Panc1 (cell line): ENCODE data around the gene MYO16. TPM values are rescaled to one million over a fixed set of nuclear protein-coding genes. Genes with fewer than 3 reads are reported as not detected.

ENCODE experiments used
- ATAC-seq: fragments of 200-7000 bp; cut with Tn5 transposase; 2 replicates; pipeline ENCODE4 v1.9.1; 2020; ENCODE audit warnings: mild to moderate bottlenecking, moderate library complexity
- BruUV-seq: library from RNA; stranded (reverse); fragments of 400-500 nt; replicated peaks from 2 replicates; lab custom pipeline; 2021; lab: Mats Ljungman, UMichigan
- CTCF ChIA-PET: fragments of 300-600 bp; sonication (Branson Sonifier 250); formaldehyde crosslinking; loops from one replicate; lab custom pipeline; 2022; ENCODE audit warnings: antibody characterized with exemption; lab: Charles Lee
- POLR2A ChIA-PET: fragments of 300-600 bp; sonication (Branson Sonifier 250); formaldehyde crosslinking; loops from one replicate; lab custom pipeline; 2022; ENCODE audit warnings: antibody characterized with exemption; lab: Charles Lee
- DNase-seq: peaks from one replicate; pipeline ENCODE4 v3.0.0-alpha.2; 2010; ENCODE audit warnings: low read depth, low spot score
- H3K27ac ChIP-seq: 2 replicates; pipeline ENCODE4 v1.5.1; 2011; ENCODE audit warnings: mild to moderate bottlenecking, low read length, inconsistent platforms
- H3K27me3 ChIP-seq: fragments of 200-500 bp; sonication (Bioruptor generic); 2 replicates; pipeline ENCODE4 v1.6.0; 2014; ENCODE audit warnings: low read length, inconsistent platforms; ENCODE audit not compliant: control insufficient read depth, insufficient read depth
- H3K36me3 ChIP-seq: fragments of 200-500 bp; sonication (Bioruptor generic); 2 replicates; pipeline ENCODE4 v1.5.1; 2014; ENCODE audit warnings: inconsistent platforms, mild to moderate bottlenecking, low read length, moderate library complexity; ENCODE audit not compliant: control insufficient read depth, insufficient read depth
- H3K4me1 ChIP-seq: 2 replicates; pipeline ENCODE4 v1.5.1; 2011; ENCODE audit warnings: inconsistent platforms, mild to moderate bottlenecking, low read length, moderate library complexity; ENCODE audit not compliant: control insufficient read depth, insufficient read depth
- H3K4me3 ChIP-seq, 2 experiments: 2 replicates each; pipeline ENCODE4 v1.5.1; 2011 to 2012; ENCODE audit warnings: low read depth in 2 of 2, low read length in 2 of 2, mild to moderate bottlenecking in 2 of 2, inconsistent platforms in 1 of 2, moderate library complexity in 1 of 2
- H3K9me3 ChIP-seq: fragments of 200-500 bp; sonication (Bioruptor generic); 2 replicates; pipeline ENCODE4 v1.5.1; 2014; ENCODE audit warnings: low read depth, mild to moderate bottlenecking, inconsistent platforms, low read length, moderate library complexity; ENCODE audit not compliant: control insufficient read depth, insufficient read depth
- CTCF ChIP-seq: fragments of 450-650 bp; IDR thresholded peaks from 2 replicates; pipeline ENCODE4 v1.5.1; 2017; ENCODE audit warnings: mild to moderate bottlenecking
- POLR2AphosphoS5 ChIP-seq: IDR thresholded peaks from 2 replicates; pipeline ENCODE4 v1.6.1; 2012; ENCODE audit warnings: mild to moderate bottlenecking, low read depth, low read length, moderate library complexity
- SIN3A ChIP-seq: IDR thresholded peaks from 2 replicates; pipeline ENCODE4 v1.6.1; 2012; ENCODE audit warnings: low read depth, mild to moderate bottlenecking, low read length, moderate library complexity, borderline replicate concordance; ENCODE audit not compliant: insufficient read depth
- TCF7L2 ChIP-seq: IDR thresholded peaks from 2 replicates; pipeline ENCODE4 v1.6.1; 2011; ENCODE audit warnings: mild to moderate bottlenecking, low read depth, low read length, inconsistent platforms
- in situ Hi-C: cut with HindIII; loops from 2 replicates; pipeline ENCODE4 v1.10.0; 2016; ENCODE audit warnings: low sequenced_read_pairs, low pct_unique_long_range_greater_than_20kb
- intact Hi-C: fragments of 100-400 bp; cut with micrococcal nuclease; formaldehyde crosslinking; loops from one replicate; pipeline ENCODE4 v1.10.0; 2022; ENCODE audit not compliant: unreplicated experiment
- total RNA-seq: library from RNA; stranded (reverse); gene quantifications from one replicate; pipeline ENCODE4 v1.2.1, GENCODE V29; 2021; ENCODE audit not compliant: unreplicated experiment
- TF ChIP-seq, protein P1 (sequence below), 2 experiments: IDR thresholded peaks; 2 replicates each; pipeline ENCODE4 v1.6.1; 2011 to 2012; ENCODE audit warnings: low read depth in 2 of 2, control low read depth in 1 of 2, low read length in 1 of 2, mild to moderate bottlenecking in 1 of 2, moderate library complexity in 1 of 2; ENCODE audit not compliant: insufficient read depth in 1 of 2

MYO16 gene
- total RNA-seq, 1 experiment from 2014 or later = 0.08 TPM

DNA sequence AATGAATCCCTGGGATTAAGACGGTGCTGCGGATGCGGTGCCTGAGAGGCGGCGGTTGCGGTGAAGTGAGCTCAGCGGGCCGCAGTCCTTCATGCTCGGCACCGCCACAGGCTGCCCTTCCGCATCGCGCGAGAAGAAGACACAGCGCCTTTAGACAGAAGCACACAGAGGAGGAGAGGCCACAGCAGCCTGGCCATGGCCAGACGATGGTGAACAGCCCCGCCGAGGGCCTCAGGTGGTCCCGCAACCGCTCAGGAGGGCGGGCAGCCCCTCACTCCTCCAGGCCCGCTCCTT is 459.2 kb downstream of the MYO16 start:
- Histone ChIP-seq H3K4me3 (no peak overlapping the region), H3K9me3 (no peaks in the 10 kb centered on the region), H3K27ac (no peak overlapping the region), H3K27me3 (no peaks in the 10 kb centered on the region), H3K36me3 (no peaks in the 10 kb centered on the region), H3K4me1 (no peaks in the 10 kb centered on the region)
- ATAC-seq (no peak), DNase-seq (no peak)
- in situ Hi-C loops = no loop called here
- intact Hi-C loops = no loop called here
- TF ChIP-seq, protein P1, sequence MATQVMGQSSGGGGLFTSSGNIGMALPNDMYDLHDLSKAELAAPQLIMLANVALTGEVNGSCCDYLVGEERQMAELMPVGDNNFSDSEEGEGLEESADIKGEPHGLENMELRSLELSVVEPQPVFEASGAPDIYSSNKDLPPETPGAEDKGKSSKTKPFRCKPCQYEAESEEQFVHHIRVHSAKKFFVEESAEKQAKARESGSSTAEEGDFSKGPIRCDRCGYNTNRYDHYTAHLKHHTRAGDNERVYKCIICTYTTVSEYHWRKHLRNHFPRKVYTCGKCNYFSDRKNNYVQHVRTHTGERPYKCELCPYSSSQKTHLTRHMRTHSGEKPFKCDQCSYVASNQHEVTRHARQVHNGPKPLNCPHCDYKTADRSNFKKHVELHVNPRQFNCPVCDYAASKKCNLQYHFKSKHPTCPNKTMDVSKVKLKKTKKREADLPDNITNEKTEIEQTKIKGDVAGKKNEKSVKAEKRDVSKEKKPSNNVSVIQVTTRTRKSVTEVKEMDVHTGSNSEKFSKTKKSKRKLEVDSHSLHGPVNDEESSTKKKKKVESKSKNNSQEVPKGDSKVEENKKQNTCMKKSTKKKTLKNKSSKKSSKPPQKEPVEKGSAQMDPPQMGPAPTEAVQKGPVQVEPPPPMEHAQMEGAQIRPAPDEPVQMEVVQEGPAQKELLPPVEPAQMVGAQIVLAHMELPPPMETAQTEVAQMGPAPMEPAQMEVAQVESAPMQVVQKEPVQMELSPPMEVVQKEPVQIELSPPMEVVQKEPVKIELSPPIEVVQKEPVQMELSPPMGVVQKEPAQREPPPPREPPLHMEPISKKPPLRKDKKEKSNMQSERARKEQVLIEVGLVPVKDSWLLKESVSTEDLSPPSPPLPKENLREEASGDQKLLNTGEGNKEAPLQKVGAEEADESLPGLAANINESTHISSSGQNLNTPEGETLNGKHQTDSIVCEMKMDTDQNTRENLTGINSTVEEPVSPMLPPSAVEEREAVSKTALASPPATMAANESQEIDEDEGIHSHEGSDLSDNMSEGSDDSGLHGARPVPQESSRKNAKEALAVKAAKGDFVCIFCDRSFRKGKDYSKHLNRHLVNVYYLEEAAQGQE (IDR thresholded peaks at IDR 0.05; ENCODE audit: insufficient read depth in 1 of 2, low read depth in 2 of 2, low read length in 1 of 2) = no peak
- no peak for TF ChIP-seq TCF7L2
- TF ChIP-seq SIN3A = no peak
- TF ChIP-seq CTCF = no peak
- no peak for TF ChIP-seq POLR2AphosphoS5
- ChIA-PET CTCF (no interaction called here), POLR2A (no interaction called here)
- BruUV-seq = no TSS peak

DNA sequence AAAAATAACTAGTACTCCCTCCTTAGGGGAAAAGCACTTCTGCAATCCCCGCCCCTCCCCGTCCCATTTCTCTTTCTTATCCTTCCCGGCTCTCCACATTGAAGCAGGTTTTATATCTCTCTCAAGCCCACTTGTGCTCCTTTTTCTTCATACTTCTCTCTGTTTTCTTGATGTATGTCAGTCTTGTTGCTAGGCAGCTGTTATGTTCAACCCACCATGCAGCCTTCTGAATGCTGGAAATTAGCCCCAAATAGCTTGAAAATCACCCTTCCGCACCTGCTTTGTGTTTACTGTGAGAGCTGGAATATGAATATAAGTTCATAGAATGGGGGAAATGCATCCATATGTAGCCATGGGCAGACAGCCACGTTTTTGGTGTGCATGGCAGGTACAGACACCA is 461.4 kb downstream of the MYO16 start:
- no peak for TF ChIP-seq TCF7L2
- TF ChIP-seq SIN3A = no peak
- TF ChIP-seq, protein P1 (IDR thresholded peaks at IDR 0.05; ENCODE audit: insufficient read depth in 1 of 2, low read depth in 2 of 2, low read length in 1 of 2) = no peak
- no peak for TF ChIP-seq CTCF
- no peak for TF ChIP-seq POLR2AphosphoS5
- Histone ChIP-seq H3K27ac (no peak overlapping the region), H3K27me3 (no peaks in the 10 kb centered on the region), H3K9me3 (no peaks in the 10 kb centered on the region), H3K36me3 (no peaks in the 10 kb centered on the region), H3K4me1 (no peaks in the 10 kb centered on the region), H3K4me3 (no peak overlapping the region)
- ATAC-seq (no peak), DNase-seq (no peak)
- intact Hi-C loops (no loop called here), in situ Hi-C loops (no loop called here)
- BruUV-seq = no TSS peak
- CTCF ChIA-PET = no interaction called here
- POLR2A ChIA-PET = no interaction called here
